Measurements from ENCODE around the gene RAD23A.
"Not testable (repeated sequence)": the region's sequence is repeated elsewhere in the genome, so short reads cannot be mapped to it uniquely, and the experiment has no call there.

Gene RAD23A

DNA sequence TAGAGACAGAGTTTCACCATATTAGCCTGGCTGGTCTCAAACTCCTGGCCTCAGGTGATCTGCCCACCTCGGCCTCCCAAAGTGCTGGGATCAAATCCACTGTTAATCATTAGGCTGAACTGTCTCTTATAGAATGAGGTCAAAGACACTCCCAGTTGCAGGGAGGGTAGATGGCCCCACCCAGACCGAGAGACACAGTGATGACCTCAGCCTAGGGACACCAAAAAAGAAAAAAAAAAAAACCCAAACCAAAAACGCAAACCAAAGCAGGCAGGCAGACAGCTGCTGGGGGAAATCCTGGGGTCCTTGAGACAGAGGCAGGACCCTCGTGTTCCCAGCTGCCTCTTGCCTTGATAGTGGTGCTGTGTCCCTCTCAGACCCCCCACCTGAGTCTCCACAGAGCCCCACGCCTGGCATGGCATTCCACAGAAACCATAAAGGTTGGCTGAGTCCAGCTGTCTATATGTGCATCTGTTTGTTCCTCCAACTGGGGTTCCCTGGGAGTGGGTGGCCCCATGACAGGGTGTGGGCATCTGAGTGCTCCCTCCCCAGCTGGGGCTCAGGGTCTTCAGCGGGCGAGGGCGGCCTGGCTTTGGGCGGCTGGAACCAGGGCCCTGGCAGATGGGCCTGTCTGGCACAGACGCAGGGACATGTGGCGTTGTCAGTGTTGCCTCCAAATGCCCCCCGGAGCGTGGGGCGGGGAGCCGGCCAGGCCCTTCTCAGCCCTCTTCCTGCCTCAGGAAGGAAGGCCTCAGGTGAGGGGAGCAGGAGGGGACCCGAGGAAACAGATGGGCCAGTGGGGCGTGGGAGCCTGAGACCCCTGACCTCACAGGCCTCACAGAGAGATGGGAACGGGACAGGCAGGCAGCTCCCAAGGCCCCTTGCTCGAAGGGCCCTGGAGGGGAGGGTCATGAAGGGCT is 28.9 kb downstream of the RAD23A start:
- Histone ChIP-seq H3K9me3 (ENCODE audit: insufficient read depth, low read length) (no peaks in the 10 kb centered on the region), H3K4me1 (ENCODE audit: insufficient read depth, insufficient read length) (peaks cover 11% of the 10 kb centered on the region), H3K9ac (ENCODE audit: insufficient read length, low read depth) (peak overlapping the region; percentile 61), H3K36me3 (ENCODE audit: insufficient read depth, insufficient read length, low read length) (no peaks in the 10 kb centered on the region), H3K27me3 (ENCODE audit: insufficient read depth, insufficient read length) (no peaks in the 10 kb centered on the region), H3K4me3 (ENCODE audit: insufficient read length, low read depth) (no peak overlapping the region)
- no peak for DNase-seq (ENCODE audit: low read depth, low spot score)
- TF ChIP-seq YY1 (IDR thresholded peaks at IDR 0.05; ENCODE audit: insufficient read depth, insufficient read length): no peak
- no peak for TF ChIP-seq SUZ12 (IDR thresholded peaks at IDR 0.05; ENCODE audit: extremely low read depth, insufficient read depth, insufficient read length)
- no peak for TF ChIP-seq ZNF274 (IDR thresholded peaks at IDR 0.05; ENCODE audit: low read depth, low read length)

DNA sequence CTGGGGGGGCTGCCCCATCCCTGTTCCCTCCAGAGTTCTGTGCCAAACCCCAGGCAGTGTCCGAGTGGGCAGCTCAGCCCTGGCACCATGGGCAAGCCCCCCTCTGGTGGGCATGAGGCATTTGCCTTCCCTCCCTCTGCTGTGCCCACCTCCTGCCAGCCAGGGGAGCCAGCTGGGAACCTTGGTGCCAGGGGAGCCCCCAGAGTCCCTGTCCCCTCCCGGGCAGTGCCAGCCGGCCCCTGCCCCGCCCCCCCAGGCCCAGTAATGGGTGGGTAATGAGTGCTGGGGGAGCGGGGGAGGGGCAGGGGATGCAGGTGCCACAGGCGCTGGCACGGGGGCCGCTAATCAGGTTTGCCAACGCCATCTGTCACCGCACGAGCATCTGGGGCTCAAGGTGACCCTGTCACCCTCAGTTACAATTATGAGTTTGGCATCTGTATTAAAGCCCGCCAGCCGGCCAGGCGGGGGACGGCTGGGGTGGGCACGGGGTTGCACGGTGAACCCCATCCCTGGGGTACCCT is 29.6 kb downstream of the RAD23A start:
- no peaks in the 10 kb centered on the region for H3K27me3 ChIP-seq (ENCODE audit: insufficient read depth, insufficient read length)
- H3K9me3 ChIP-seq (ENCODE audit: insufficient read depth, low read length): no peaks in the 10 kb centered on the region
- TF ChIP-seq YY1 (IDR thresholded peaks at IDR 0.05; ENCODE audit: insufficient read depth, insufficient read length) (no peak), SUZ12 (IDR thresholded peaks at IDR 0.05; ENCODE audit: extremely low read depth, insufficient read depth, insufficient read length) (no peak), ZNF274 (IDR thresholded peaks at IDR 0.05; ENCODE audit: low read depth, low read length) (no peak)
- no peak for DNase-seq (ENCODE audit: low read depth, low spot score)
- H3K4me1 ChIP-seq (ENCODE audit: insufficient read depth, insufficient read length): peaks cover 7% of the 10 kb centered on the region
- no peaks in the 10 kb centered on the region for H3K36me3 ChIP-seq (ENCODE audit: insufficient read depth, insufficient read length, low read length)
- no peak overlapping the region for H3K4me3 ChIP-seq (ENCODE audit: insufficient read length, low read depth)
- no peak overlapping the region for H3K9ac ChIP-seq (ENCODE audit: insufficient read length, low read depth)

GRCh38 chr19:12976109-12976508 is 30.4 kb downstream of the RAD23A start:
- not testable (repeated sequence) for H3K9me3 ChIP-seq (ENCODE audit: insufficient read depth, low read length); DNase-seq (ENCODE audit: low read depth, low spot score); H3K27me3 ChIP-seq (ENCODE audit: insufficient read depth, insufficient read length); H3K9ac ChIP-seq (ENCODE audit: insufficient read length, low read depth); H3K4me1 ChIP-seq (ENCODE audit: insufficient read depth, insufficient read length); H3K4me3 ChIP-seq (ENCODE audit: insufficient read length, low read depth); H3K36me3 ChIP-seq (ENCODE audit: insufficient read depth, insufficient read length, low read length)

GRCh38 chr19:12979974-12980373 is 34.3 kb downstream of the RAD23A start:
- no peaks in the 10 kb centered on the region for H3K9me3 ChIP-seq (ENCODE audit: insufficient read depth, low read length)
- H3K36me3 ChIP-seq (ENCODE audit: insufficient read depth, insufficient read length, low read length): no peaks in the 10 kb centered on the region
- no peak for DNase-seq (ENCODE audit: low read depth, low spot score)
- no peak overlapping the region for H3K4me3 ChIP-seq (ENCODE audit: insufficient read length, low read depth)
- H3K9ac ChIP-seq (ENCODE audit: insufficient read length, low read depth): no peak overlapping the region
- peaks cover 24% of the 10 kb centered on the region for H3K27me3 ChIP-seq (ENCODE audit: insufficient read depth, insufficient read length)
- peaks cover 10% of the 10 kb centered on the region for H3K4me1 ChIP-seq (ENCODE audit: insufficient read depth, insufficient read length)
- no peak for TF ChIP-seq ZNF274 (IDR thresholded peaks at IDR 0.05; ENCODE audit: low read depth, low read length)
- no peak for TF ChIP-seq SUZ12 (IDR thresholded peaks at IDR 0.05; ENCODE audit: extremely low read depth, insufficient read depth, insufficient read length)

- DNase-seq (ENCODE audit: low read depth, low spot score): no peak
- Histone ChIP-seq H3K9me3 (ENCODE audit: insufficient read depth, low read length) (no peaks in the 10 kb centered on the region), H3K4me1 (ENCODE audit: insufficient read depth, insufficient read length) (peaks cover 17% of the 10 kb centered on the region), H3K4me3 (ENCODE audit: insufficient read length, low read depth) (no peak overlapping the region), H3K36me3 (ENCODE audit: insufficient read depth, insufficient read length, low read length) (no peaks in the 10 kb centered on the region), H3K9ac (ENCODE audit: insufficient read length, low read depth) (no peak overlapping the region), H3K27me3 (ENCODE audit: insufficient read depth, insufficient read length) (peaks cover 39% of the 10 kb centered on the region)
- TF ChIP-seq ZNF274 (IDR thresholded peaks at IDR 0.05; ENCODE audit: low read depth, low read length) (no peak), YY1 (IDR thresholded peaks at IDR 0.05; ENCODE audit: insufficient read depth, insufficient read length) (no peak), SUZ12 (IDR thresholded peaks at IDR 0.05; ENCODE audit: extremely low read depth, insufficient read depth, insufficient read length) (no peak)
Measured at GRCh38 chr19:12982648-12983047, 37.0 kb downstream of the RAD23A start.

GRCh38 chr19:12983091-12983490 is 37.4 kb downstream of the RAD23A start:
- no peak for TF ChIP-seq YY1 (IDR thresholded peaks at IDR 0.05; ENCODE audit: insufficient read depth, insufficient read length)
- TF ChIP-seq SUZ12 (IDR thresholded peaks at IDR 0.05; ENCODE audit: extremely low read depth, insufficient read depth, insufficient read length): no peak
- no peak for TF ChIP-seq ZNF274 (IDR thresholded peaks at IDR 0.05; ENCODE audit: low read depth, low read length)
- H3K9ac ChIP-seq (ENCODE audit: insufficient read length, low read depth): no peak overlapping the region
- H3K36me3 ChIP-seq (ENCODE audit: insufficient read depth, insufficient read length, low read length): no peaks in the 10 kb centered on the region
- DNase-seq (ENCODE audit: low read depth, low spot score): no peak
- H3K27me3 ChIP-seq (ENCODE audit: insufficient read depth, insufficient read length): peaks cover 40% of the 10 kb centered on the region
- H3K4me1 ChIP-seq (ENCODE audit: insufficient read depth, insufficient read length): peaks cover 17% of the 10 kb centered on the region
- H3K9me3 ChIP-seq (ENCODE audit: insufficient read depth, low read length): no peaks in the 10 kb centered on the region
- H3K4me3 ChIP-seq (ENCODE audit: insufficient read length, low read depth): no peak overlapping the region

DNA sequence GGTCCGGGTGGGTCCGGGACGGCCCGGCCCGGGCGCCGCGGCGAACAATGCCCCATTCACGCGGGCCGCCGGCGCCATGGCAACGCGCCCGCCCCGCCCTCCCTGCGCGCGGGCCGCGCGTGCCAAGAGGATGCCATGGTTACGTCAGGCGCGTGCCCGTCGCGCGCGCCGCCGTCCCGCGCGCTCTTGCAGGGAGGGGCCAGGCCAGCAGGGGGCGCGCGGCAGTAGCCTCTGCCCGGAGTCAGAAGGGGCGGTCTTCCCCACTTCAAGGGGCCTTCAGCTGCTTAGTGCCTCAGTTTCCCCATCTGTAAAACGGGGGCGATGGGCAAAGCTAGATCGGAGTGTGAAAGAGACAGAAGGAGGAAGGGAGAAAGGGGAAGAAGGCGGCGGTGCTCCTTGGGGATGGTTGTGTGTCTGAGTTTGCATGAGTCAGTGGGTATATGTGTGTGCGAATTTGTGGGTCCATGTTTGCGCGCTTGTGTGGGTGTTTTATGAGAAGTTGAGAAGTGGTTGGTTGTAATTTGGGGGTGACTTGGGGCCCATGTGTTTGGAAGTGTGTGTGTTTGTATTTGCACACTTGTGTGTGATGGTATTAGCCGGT is 38.0 kb downstream of the RAD23A start:
- Histone ChIP-seq H3K36me3 (ENCODE audit: insufficient read depth, insufficient read length, low read length) (no peaks in the 10 kb centered on the region), H3K9ac (ENCODE audit: insufficient read length, low read depth) (no peak overlapping the region), H3K27me3 (ENCODE audit: insufficient read depth, insufficient read length) (peaks cover 45% of the 10 kb centered on the region), H3K4me1 (ENCODE audit: insufficient read depth, insufficient read length) (peaks cover 17% of the 10 kb centered on the region), H3K4me3 (ENCODE audit: insufficient read length, low read depth) (no peak overlapping the region), H3K9me3 (ENCODE audit: insufficient read depth, low read length) (no peaks in the 10 kb centered on the region)
- peak; percentile 33 for DNase-seq (ENCODE audit: low read depth, low spot score)
- no peak for TF ChIP-seq ZNF274 (IDR thresholded peaks at IDR 0.05; ENCODE audit: low read depth, low read length)
